OCI-LY3 (cell line): ENCODE results near the gene INTS4.

Source experiments
- H2AFZ ChIP-seq: fragments of 200-600, 300-600 bp; shearing (Covaris generic); 2 replicates; pipeline ENCODE4 v1.6.0; 2014; ENCODE audit warnings: antibody characterized with exemption, low read depth, low read length
- H3K27ac ChIP-seq: fragments of 200-600, 300-600 bp; sonication (generic); 2 replicates; pipeline ENCODE4 v1.5.1; 2014; ENCODE audit warnings: mild to moderate bottlenecking, low read length, moderate library complexity, mixed read lengths
- H3K27me3 ChIP-seq: fragments of 200-600, 300-600 bp; sonication (generic); 2 replicates; pipeline ENCODE4 v1.6.1; 2014; ENCODE audit warnings: low read depth, low read length, mixed read lengths
- H3K36me3 ChIP-seq: fragments of 200-600, 300-600 bp; sonication (generic); replicated peaks from 2 replicates; pipeline ENCODE3; 2014; ENCODE audit warnings: low read depth, low read length, mixed read lengths
- H3K4me1 ChIP-seq: fragments of 300-600, 200-600 bp; sonication (generic); 2 replicates; pipeline ENCODE4 v1.6.1; 2014; ENCODE audit warnings: low read length, mixed read lengths
- H3K4me2 ChIP-seq: fragments of 200-600, 300-600 bp; sonication (generic); 2 replicates; pipeline ENCODE4 v1.6.1; 2014; ENCODE audit warnings: low read length, mixed read lengths
- H3K4me3 ChIP-seq: fragments of 300-600, 200-600 bp; sonication (generic); 2 replicates; pipeline ENCODE4 v1.5.1; 2014; ENCODE audit warnings: antibody characterized with exemption, mild to moderate bottlenecking, low read length, moderate library complexity
- H3K79me2 ChIP-seq: fragments of 300-600, 200-600 bp; shearing (Covaris generic); 2 replicates; pipeline ENCODE4 v1.6.1; 2014; ENCODE audit warnings: mild to moderate bottlenecking, low read length, mixed read lengths
- H3K9ac ChIP-seq: fragments of 300-600, 200-600 bp; shearing (Covaris generic); 2 replicates; pipeline ENCODE4 v1.6.0; 2014; ENCODE audit warnings: mild to moderate bottlenecking, low read length, moderate library complexity
- H3K9me3 ChIP-seq: fragments of 200-600, 300-600 bp; shearing (Covaris generic); 2 replicates; pipeline ENCODE4 v1.6.1; 2014; ENCODE audit warnings: low read length, mixed read lengths; ENCODE audit not compliant: insufficient read depth
- H4K20me1 ChIP-seq: fragments of 200-600, 300-600 bp; sonication (generic); 2 replicates; pipeline ENCODE4 v1.6.1; 2016; ENCODE audit warnings: low read length, mixed read lengths; ENCODE audit not compliant: insufficient read depth
- EZH2phosphoT487 ChIP-seq: fragments of 200-600 bp; shearing (Covaris generic); IDR thresholded peaks from 2 replicates; pipeline ENCODE4 v1.6.1; 2018; ENCODE audit warnings: antibody characterized with exemption, mixed run types, low read depth
- TF ChIP-seq, protein P1 (sequence below): fragments of 200-600, 300-600 bp; sonication (generic); IDR thresholded peaks from 2 replicates; pipeline ENCODE4 v1.5.1; 2014; ENCODE audit warnings: antibody characterized with exemption, low read length, low read depth

INTS4 gene

DNA sequence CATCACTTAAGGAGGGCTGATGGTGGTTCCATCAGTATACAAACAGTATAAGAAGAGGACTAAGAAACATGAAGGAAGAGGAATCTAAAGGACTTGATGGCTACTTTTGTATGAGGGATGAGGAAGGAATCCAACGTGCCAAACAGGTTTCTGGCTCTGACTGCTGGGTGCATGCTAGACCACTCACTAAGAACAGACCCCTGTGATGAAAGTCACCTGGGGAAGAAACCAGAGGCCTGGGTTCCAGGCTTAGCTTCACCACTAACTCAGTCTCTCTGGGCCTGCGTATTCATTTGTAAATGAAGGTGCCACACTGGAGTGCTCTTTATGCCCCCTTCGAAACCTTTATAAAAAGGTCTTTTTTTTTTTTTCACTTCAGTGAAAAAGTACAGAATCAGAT, 118.4 kb downstream of the INTS4 start:
- Histone ChIP-seq H3K27me3 (no peaks in the 10 kb centered on the region), H4K20me1 (no peaks in the 10 kb centered on the region), H3K4me2 (no peak overlapping the region), H2AFZ (no peak overlapping the region), H3K79me2 (no peaks in the 10 kb centered on the region), H3K27ac (no peak overlapping the region), H3K9ac (no peak overlapping the region), H3K4me3 (no peak overlapping the region), H3K9me3 (no peaks in the 10 kb centered on the region), H3K4me1 (no peaks in the 10 kb centered on the region), H3K36me3 (peaks cover 28% of the 10 kb centered on the region)
- TF ChIP-seq EZH2phosphoT487: no peak
- TF ChIP-seq, protein P1, sequence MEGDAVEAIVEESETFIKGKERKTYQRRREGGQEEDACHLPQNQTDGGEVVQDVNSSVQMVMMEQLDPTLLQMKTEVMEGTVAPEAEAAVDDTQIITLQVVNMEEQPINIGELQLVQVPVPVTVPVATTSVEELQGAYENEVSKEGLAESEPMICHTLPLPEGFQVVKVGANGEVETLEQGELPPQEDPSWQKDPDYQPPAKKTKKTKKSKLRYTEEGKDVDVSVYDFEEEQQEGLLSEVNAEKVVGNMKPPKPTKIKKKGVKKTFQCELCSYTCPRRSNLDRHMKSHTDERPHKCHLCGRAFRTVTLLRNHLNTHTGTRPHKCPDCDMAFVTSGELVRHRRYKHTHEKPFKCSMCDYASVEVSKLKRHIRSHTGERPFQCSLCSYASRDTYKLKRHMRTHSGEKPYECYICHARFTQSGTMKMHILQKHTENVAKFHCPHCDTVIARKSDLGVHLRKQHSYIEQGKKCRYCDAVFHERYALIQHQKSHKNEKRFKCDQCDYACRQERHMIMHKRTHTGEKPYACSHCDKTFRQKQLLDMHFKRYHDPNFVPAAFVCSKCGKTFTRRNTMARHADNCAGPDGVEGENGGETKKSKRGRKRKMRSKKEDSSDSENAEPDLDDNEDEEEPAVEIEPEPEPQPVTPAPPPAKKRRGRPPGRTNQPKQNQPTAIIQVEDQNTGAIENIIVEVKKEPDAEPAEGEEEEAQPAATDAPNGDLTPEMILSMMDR: no peak

DNA sequence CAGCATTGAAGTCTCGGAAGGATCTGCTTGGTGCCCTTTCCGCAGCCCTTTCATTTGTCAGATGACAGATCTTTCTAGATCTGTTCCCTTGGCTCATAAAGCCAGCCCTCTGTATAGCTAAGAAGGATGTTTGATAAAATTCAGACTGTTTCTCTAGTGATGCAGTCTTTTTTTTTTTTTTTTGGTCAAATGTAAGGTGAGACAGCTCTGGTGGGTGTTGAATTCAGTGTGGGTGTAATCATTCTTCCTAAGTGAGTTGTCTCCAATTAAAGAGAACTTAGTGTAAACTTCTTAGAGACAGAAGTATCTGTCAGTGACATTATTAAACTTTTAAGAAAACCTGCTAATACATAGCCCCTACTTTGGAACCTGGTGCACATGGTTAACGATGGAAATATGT, 120.3 kb downstream of the INTS4 start:
- TF ChIP-seq, protein P1: no peak
- no peak for TF ChIP-seq EZH2phosphoT487
- H3K27ac ChIP-seq: no peak overlapping the region
- H3K9ac ChIP-seq: no peak overlapping the region
- no peaks in the 10 kb centered on the region for H3K27me3 ChIP-seq
- H2AFZ ChIP-seq: no peak overlapping the region
- H4K20me1 ChIP-seq: no peaks in the 10 kb centered on the region
- H3K4me1 ChIP-seq: no peaks in the 10 kb centered on the region
- no peak overlapping the region for H3K4me3 ChIP-seq
- H3K9me3 ChIP-seq: no peaks in the 10 kb centered on the region
- H3K36me3 ChIP-seq: peaks cover 22% of the 10 kb centered on the region
- H3K4me2 ChIP-seq: no peak overlapping the region
- no peaks in the 10 kb centered on the region for H3K79me2 ChIP-seq

- TF ChIP-seq EZH2phosphoT487: no peak
- TF ChIP-seq, protein P1: no peak
- H3K9me3 ChIP-seq: no peaks in the 10 kb centered on the region
These were observed 121.1 kb downstream of the INTS4 start for GRCh38 chr11:77873345-77873744.

GRCh38 chr11:77871855-77872254, 122.6 kb downstream of the INTS4 start:
- no peaks in the 10 kb centered on the region for H3K4me1 ChIP-seq
- H3K9me3 ChIP-seq: no peaks in the 10 kb centered on the region
- no peaks in the 10 kb centered on the region for H3K27me3 ChIP-seq
- no peak for TF ChIP-seq EZH2phosphoT487
- TF ChIP-seq, protein P1: no peak
- no peaks in the 10 kb centered on the region for H3K79me2 ChIP-seq
- H3K36me3 ChIP-seq: peaks cover 9% of the 10 kb centered on the region
- H3K4me3 ChIP-seq: no peak overlapping the region
- H4K20me1 ChIP-seq: no peaks in the 10 kb centered on the region
- H3K27ac ChIP-seq: no peak overlapping the region
- H3K4me2 ChIP-seq: no peak overlapping the region
- H2AFZ ChIP-seq: no peak overlapping the region
- H3K9ac ChIP-seq: no peak overlapping the region

More at GRCh38 chr11:77873345-77873744, 121.1 kb downstream of the INTS4 start:
- Histone ChIP-seq H3K9ac (no peak overlapping the region), H3K4me2 (no peak overlapping the region), H3K4me3 (no peak overlapping the region), H2AFZ (no peak overlapping the region), H3K27ac (no peak overlapping the region), H3K27me3 (no peaks in the 10 kb centered on the region), H3K36me3 (peaks cover 14% of the 10 kb centered on the region), H3K79me2 (no peaks in the 10 kb centered on the region), H3K4me1 (no peaks in the 10 kb centered on the region), H4K20me1 (no peaks in the 10 kb centered on the region)
